Measurements from ENCODE around the gene MRPS6.
A peak's percentile ranks its signal among the peaks of the same experiment; 100 is the strongest.

MRPS6 gene

DNA sequence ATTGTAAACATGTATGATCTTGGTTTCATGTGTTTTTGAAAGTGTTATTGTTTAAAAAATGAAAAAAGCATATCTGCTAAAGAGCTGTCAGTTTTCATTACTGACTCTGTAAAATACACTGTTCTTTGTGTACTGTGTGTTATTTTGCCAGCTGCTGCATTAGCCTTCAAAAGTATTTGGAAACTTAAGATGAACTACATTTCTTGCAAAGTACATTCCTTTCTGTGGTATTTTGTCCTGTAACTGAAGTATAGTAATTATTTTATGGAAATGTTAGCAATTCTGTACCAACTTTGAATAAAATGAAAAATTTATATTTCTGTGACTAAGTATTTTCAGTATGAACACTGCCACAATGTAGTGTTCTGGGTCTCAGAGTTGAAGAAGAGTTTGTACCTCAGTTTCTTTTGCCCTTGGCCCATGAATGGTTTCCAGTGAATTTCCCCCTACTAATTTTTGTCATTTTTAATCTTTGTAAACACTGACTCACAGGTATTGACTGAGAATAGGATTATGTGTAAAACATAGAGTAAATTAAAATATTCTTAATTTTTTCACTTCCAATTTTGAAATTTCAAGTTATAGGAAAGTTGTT, 32.7 kb downstream of the MRPS6 start:
- no peak for DNase-seq

- DNase-seq: no peak
Measured at GRCh38 chr21:34107606-34108005, 34.2 kb downstream of the MRPS6 start.

GRCh38 chr21:34109075-34109474, 35.7 kb downstream of the MRPS6 start:
- no peak for DNase-seq

GRCh38 chr21:34110594-34111202, 37.3 kb downstream of the MRPS6 start:
- no peak for DNase-seq

DNA sequence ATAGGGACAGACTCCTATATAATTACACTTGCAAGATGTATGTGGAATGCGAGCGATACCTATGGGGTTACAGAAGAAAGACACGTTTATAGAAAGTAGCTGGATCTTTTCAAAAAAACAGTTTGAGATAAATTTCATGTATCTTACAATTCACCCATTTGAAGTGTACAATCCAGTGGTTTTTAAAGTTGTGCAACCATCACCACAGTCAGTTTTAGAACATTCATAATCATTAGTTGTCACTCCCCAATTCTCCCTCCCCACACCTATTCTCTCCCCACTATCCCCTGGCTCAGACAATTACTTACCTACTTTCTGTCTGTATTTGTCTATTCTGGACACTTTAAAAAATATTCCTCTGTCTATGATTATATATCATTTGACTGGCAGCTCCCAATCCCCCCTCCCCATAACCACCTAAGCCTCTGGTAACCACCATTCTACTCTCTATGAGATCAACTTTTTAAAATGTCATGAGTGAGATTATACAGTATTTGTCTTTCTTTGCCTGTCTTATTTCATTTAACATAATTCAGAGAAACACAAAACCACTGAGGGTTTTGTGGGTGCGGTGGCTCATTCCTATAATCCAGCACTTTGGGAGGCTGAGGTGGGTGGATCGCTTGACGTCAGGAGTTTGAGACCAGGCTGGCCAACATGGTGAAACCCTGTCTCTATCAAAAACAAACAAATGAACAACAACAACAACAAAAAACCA, 39.1 kb downstream of the MRPS6 start:
- DNase-seq: no peak

DNA sequence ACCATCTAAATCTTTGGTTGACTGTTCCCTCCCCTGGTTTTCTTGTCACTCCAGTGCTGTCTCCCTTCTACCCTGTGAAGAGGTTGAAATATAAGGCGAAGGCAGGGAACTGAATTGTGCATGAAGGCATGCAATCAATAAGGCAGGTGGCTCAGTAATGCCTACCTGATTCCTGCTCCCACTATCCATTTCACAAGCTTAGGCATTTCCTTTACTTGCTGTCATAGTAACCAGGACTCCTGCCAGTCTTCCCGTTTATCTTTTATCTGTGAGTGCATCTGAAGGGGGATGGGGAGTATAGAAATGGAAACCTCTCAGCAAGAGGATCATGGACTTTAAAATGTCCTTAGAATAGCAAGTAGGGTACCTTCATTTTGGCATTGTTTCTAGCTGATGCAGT, 40.5 kb downstream of the MRPS6 start:
- no peak for DNase-seq

GRCh38 chr21:34115160-34115559, 41.8 kb downstream of the MRPS6 start:
- no peak for DNase-seq

- no peak for DNase-seq
Measured at GRCh38 chr21:34116569-34116968, 43.2 kb downstream of the MRPS6 start.

DNA sequence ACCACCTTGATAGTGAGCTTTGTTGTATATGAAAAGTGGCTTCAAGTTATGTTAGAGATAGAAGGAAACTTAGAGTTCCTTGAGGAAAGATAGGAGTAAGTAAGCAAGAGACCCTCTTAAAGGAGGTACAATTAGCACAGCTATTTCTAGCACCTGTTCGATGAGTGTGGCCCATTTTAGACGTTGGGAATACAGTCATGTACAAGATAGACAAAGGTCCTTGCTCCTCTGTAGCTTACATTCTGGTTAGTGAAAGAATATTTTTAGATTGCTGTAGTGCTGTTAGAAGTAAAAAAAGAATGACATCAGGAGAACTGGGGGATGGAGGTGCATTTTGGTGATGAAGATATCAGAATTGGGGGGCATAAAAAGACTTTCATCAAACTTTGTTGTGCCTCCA, 47.5 kb downstream of the MRPS6 start:
- DNase-seq: no peak

DNA sequence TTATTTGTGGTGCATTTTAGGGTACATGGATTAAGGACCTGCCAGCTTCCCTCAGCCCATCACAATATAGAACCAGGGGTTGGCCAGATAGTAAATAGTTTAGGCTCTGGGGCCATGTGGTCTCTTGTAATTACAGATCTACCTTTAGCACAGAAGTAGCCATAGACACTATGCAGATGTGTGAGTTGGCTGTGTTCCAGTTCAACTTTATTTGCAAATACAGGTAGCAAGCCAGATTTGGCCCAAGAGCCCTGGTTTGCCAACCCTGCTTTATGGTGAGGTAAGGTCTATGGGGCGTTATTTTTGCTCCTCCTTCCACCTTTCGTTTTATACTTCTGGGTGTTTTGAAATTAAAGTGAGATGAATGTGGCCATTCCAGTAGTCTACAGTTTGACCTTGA, 48.7 kb downstream of the MRPS6 start:
- no peak for DNase-seq

- DNase-seq: no peak
Measured at GRCh38 chr21:34123609-34124008, 50.2 kb downstream of the MRPS6 start.

DNA sequence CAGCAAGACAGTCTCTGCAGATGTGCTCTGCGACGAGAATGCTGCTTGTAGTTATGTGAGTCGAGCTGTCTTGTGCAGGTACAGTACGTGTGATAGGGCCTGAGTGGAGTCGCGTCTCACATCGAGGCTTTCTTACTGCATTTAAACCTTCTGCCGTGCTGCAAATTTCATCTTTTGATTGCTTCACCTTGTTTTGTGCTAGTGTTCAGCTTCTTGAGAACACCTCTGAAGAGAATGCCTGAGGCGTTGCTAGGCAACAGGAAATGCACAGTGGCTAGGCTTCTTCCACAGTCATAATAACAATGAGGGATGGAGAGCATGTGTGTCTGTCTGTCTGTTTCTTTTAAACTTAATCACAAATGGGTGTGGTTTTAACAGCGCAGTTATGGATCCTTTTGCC, 52.9 kb downstream of the MRPS6 start:
- no peak for DNase-seq

DNA sequence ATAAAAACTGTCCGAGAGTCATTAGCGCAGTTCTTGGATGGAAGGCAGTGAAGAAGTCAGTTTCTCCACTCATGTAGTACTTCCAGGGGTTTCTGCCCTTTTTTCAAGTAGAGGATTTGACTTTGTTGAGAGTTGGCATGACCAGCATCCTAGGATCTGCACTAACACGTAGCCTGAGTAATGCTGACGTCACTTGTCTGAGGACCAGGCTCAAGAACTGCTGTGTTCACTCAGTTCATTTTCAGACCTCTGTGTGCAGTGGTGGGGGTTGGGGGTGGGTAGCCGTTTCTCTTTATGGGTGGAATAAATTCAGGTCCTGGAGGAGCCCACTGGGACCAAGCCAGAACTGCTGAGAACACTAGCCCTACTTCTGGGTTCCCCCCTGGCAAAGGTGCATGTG, 53.3 kb downstream of the MRPS6 start:
- no peak for DNase-seq

DNA sequence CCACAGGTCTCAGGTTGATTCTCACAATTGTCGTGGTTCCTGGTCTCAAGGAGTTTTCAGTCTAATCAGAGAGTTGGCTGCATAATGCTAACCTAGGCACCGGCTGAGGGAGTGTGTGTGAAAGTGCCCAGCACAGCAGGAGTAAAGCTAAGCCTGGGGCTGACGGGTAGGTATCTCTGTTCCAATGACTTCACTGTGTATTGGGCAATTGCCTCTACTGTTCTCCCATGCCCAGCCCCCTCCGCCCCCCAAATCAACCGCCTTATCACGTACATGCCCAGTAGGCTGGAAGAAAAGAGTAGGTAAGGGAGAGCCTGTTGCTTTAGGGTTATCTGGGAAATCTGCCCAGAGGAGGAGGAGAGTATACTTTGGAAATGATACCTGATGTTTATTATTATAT, 54.7 kb downstream of the MRPS6 start:
- DNase-seq: no peak

GRCh38 chr21:34128674-34129038, 55.3 kb downstream of the MRPS6 start:
- no peak for DNase-seq

GRCh38 chr21:34129039-34129891, 55.9 kb downstream of the MRPS6 start:
- peak; percentile 59 for DNase-seq

DNA sequence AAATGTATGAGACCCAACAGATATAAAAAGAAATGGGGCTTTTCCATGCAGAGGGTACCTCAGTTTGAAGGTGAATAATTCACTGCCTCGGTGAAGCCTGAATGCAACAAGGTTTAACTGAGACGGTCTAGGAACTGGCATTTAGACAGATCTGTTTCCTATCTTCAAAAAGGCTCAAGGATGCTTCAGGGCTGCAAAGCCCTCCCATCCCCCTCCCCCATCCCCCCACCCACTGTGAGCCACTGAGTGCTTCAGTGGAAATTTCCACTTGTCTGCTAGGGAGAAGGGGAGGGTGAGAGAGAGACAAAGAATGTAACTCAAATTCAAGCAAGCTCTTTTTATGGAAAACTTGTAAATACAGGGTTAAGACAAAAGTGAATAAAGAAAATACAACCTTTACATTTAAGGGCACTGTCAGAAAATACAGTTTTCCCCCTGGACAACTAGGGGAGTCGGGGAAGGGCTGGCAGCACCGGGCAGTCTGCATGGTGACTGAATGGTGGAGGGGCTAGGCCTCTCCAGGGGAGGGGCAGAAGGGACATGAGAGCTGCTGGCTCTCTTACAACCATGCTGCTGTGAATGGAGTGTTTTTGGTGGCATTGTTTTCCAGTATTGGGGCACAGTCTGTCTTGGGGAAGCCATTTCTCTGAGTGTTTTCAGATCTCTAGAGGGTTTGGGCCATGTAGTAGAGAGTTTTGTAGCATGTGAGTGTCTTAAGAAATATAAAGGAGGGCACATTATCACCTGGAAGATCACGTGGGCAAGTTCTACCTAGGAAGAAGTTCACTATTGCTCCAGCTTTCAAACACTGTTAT, 56.7 kb downstream of the MRPS6 start:
- DNase-seq: peak; percentile 16

GRCh38 chr21:34130716-34130985, 57.3 kb downstream of the MRPS6 start:
- DNase-seq: no peak

- DNase-seq: no peak
Measured at GRCh38 chr21:34131586-34131985, 58.2 kb downstream of the MRPS6 start.

DNA sequence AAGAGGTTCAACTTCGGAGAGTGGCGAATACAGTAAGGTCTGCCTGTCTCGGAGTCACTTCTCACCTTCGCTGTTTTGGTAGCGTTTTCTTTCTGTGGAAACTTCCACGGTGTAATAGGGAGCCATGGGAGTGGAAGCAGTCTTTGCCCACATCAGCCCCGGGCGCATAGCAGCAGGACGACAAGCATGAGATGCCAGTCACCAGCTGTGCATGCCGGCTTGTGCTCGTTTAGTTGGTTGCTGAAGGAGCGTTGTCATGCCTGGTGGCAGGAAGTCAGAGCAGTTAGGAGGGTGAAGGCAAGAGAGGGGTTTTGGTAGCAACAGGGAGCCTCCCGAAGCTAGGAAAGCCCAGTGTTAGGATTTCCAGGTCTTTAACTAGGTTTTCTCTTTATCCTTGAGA, 58.8 kb downstream of the MRPS6 start:
- DNase-seq: no peak

- DNase-seq: no peak
Measured at GRCh38 chr21:34132926-34133325, 59.5 kb downstream of the MRPS6 start.

DNA sequence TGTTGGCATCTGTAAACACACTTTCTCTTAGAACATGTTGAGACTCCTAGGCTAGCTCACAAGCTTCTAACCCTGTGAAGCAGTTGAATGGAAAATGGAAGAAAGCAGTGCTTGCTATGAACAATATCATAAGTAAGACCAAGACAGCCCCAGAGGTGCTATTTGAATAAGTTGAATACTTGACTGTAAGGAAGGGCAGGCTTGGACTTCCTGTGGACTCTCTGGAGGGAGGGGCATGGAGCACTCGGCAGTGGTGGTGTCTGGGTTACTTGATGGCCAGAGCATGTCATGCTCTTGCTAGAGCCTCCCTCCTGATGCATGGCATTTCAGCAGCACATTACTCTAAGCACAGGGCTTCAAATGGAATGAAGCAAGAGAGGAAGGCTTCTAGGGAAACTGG, 60.0 kb downstream of the MRPS6 start:
- no peak for DNase-seq

DNA sequence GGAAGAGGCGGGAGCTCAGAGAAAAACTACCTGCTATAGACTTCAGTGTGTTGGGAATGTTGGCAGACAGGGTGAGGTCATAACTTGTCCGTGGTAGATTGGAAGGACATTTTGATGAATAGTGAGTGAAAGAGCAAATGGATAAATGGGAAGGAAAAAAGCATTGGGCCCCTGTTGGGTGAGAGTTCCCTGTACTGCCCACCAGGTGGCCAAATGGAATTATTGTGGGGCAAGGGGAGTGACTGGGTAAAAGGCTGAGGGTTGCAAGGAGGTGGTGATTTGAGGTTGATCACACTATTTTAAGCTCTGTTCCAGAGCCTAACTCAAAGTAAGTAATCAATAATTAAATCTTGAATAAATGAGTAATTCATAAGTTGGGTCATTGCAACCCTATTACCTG, 60.4 kb downstream of the MRPS6 start:
- no peak for DNase-seq

Measured in NCI-H524 treated with DMSO at 0.1 percent for 48 hours (cell line).